C4-2B (cell line): ENCODE measurements around the gene PDE4B.
"Not testable (repeated sequence)": the region's sequence is repeated elsewhere in the genome, so short reads cannot be mapped to it uniquely, and the experiment has no call there.

ENCODE experiments used
- H3K27ac ChIP-seq: fragments of 450-650 bp; 2 replicates; pipeline ENCODE4 v1.5.1; 2017
- CTCF ChIP-seq: fragments of 450-650 bp; conservative IDR thresholded peaks from 2 replicates; pipeline ENCODE4 v1.5.1; 2017; ENCODE audit warnings: mild to moderate bottlenecking
- ZFX ChIP-seq: fragments of 450-650 bp; IDR thresholded peaks from 2 replicates; pipeline ENCODE4 v1.6.1; 2017

The PDE4B gene

GRCh38 chr1:65958561-65959350 is 166.1 kb downstream of the PDE4B start:
- H3K27ac ChIP-seq: no peak overlapping the region
- TF ChIP-seq ZFX (no peak), CTCF (peak; percentile 83)

- no peak overlapping the region for H3K27ac ChIP-seq
- TF ChIP-seq ZFX (no peak), CTCF (no peak)
Observed at GRCh38 chr1:65959896-65960567, 167.3 kb downstream of the PDE4B start.

GRCh38 chr1:65963156-65963888 is 170.6 kb downstream of the PDE4B start:
- TF ChIP-seq CTCF: no peak
- TF ChIP-seq ZFX: no peak
- no peak overlapping the region for H3K27ac ChIP-seq

- no peak overlapping the region for H3K27ac ChIP-seq
- TF ChIP-seq ZFX (no peak), CTCF (no peak)
Observed at GRCh38 chr1:65964123-65964522, 171.4 kb downstream of the PDE4B start.

- TF ChIP-seq CTCF: no peak
- no peak for TF ChIP-seq ZFX
- H3K27ac ChIP-seq: no peak overlapping the region
Observed at GRCh38 chr1:65965112-65965996, 172.7 kb downstream of the PDE4B start.

GRCh38 chr1:65967492-65967891 is 174.8 kb downstream of the PDE4B start:
- H3K27ac ChIP-seq: not testable (repeated sequence)

- no peak overlapping the region for H3K27ac ChIP-seq
- TF ChIP-seq ZFX (no peak), CTCF (no peak)
Observed at GRCh38 chr1:65971547-65971946, 178.9 kb downstream of the PDE4B start.
